A673 (cell line): ENCODE measurements around the gene NELL1.

Source experiments
- CTCF ChIP-seq: fragments of 300-800, 200-600 bp; sonication (generic); conservative IDR thresholded peaks from 2 replicates; pipeline ENCODE4 v1.5.1; 2017; ENCODE audit warnings: low read depth, mild to moderate bottlenecking, antibody characterized with exemption, low read length, moderate library complexity, mixed read lengths
- EZH2 ChIP-seq: fragments of 200-600 bp; sonication (generic); IDR thresholded peaks from 2 replicates; pipeline ENCODE4 v1.6.1; 2017; ENCODE audit warnings: borderline replicate concordance, low read depth, mild to moderate bottlenecking, mixed read lengths, antibody characterized with exemption, low read length; ENCODE audit not compliant: poor library complexity, severe bottlenecking

- TF ChIP-seq CTCF: no peak
- TF ChIP-seq EZH2: no peak
Measured at GRCh38 chr11:21446939-21447590, 777.7 kb downstream of the NELL1 start.
